GM23338 (cell line): ENCODE measurements around the gene MYH10.

Source experiments
- CREB1 ChIP-seq: fragments of 250-450 bp; sonication (Bioruptor Pico); IDR thresholded peaks from 2 replicates; pipeline ENCODE4 v1.5.0; 2020; ENCODE audit warnings: low read depth, mild to moderate bottlenecking, moderate library complexity
- CTCF ChIP-seq, 2 experiments: fragments of 200-600 bp in 1 of 2; sonication (generic) in 1 of 2; conservative IDR thresholded peaks; 2 replicates each; pipeline versions ENCODE4 v1.5.1 to v1.6.1; 2016 to 2017; ENCODE audit warnings: antibody characterized with exemption in 2 of 2, low read depth in 2 of 2, mild to moderate bottlenecking in 2 of 2, moderate library complexity in 1 of 2
- ETS1 ChIP-seq: IDR thresholded peaks from 2 replicates; pipeline ENCODE4 v1.6.1; 2016; ENCODE audit warnings: antibody characterized with exemption
- EZH2 ChIP-seq: fragments of 200-600 bp; sonication (generic); IDR thresholded peaks from one replicate; pipeline ENCODE4 v1.8.0; 2017; ENCODE audit warnings: antibody characterized with exemption, mild to moderate bottlenecking, low read depth; ENCODE audit not compliant: unreplicated experiment
- EZH2phosphoT487 ChIP-seq: fragments of 200-600 bp; sonication (generic); IDR thresholded peaks from one replicate; pipeline ENCODE4 v1.8.1; 2018; ENCODE audit warnings: antibody characterized with exemption; ENCODE audit not compliant: unreplicated experiment
- JUNB ChIP-seq: IDR thresholded peaks from one replicate; pipeline ENCODE4 v1.6.1; 2016; ENCODE audit warnings: antibody characterized with exemption; ENCODE audit not compliant: unreplicated experiment
- NANOG ChIP-seq: IDR thresholded peaks from 2 replicates; pipeline ENCODE4 v1.6.1; 2016; ENCODE audit warnings: antibody characterized with exemption, borderline replicate concordance
- POLR2AphosphoS5 ChIP-seq: IDR thresholded peaks from 2 replicates; pipeline ENCODE4 v1.6.1; 2016; ENCODE audit warnings: antibody characterized with exemption, low read depth
- REST ChIP-seq: IDR thresholded peaks from one replicate; pipeline ENCODE4 v1.6.1; 2018; ENCODE audit warnings: antibody characterized with exemption; ENCODE audit not compliant: unreplicated experiment
- STAT1 ChIP-seq: IDR thresholded peaks from one replicate; pipeline ENCODE4 v1.6.1; 2016; ENCODE audit warnings: antibody characterized with exemption; ENCODE audit not compliant: unreplicated experiment
- ZNF114 ChIP-seq: fragments of 250-450 bp; sonication (Bioruptor Pico); IDR thresholded peaks from 2 replicates; pipeline ENCODE4 v1.5.0; 2020; ENCODE audit warnings: mild to moderate bottlenecking, moderate library complexity
- ZNF331 ChIP-seq: fragments of 250-450 bp; sonication (Bioruptor Pico); IDR thresholded peaks from 2 replicates; pipeline ENCODE4 v1.5.0; 2020; ENCODE audit warnings: low read depth, mild to moderate bottlenecking, moderate library complexity

- TF ChIP-seq CTCF (conservative IDR thresholded peaks at IDR 0.05; ENCODE audit: low read depth in 2 of 2) = no peak
- TF ChIP-seq EZH2 = no peak
- no peak for TF ChIP-seq JUNB
- no peak for TF ChIP-seq POLR2AphosphoS5
- no peak for TF ChIP-seq REST
- no peak for TF ChIP-seq CREB1 (CRISPR knock-in tag)
- TF ChIP-seq ZNF331 (CRISPR knock-in tag) = no peak
- TF ChIP-seq EZH2phosphoT487 = no peak
- no peak for TF ChIP-seq NANOG
- no peak for TF ChIP-seq ZNF114 (CRISPR knock-in tag)
- no peak for TF ChIP-seq STAT1
- TF ChIP-seq ETS1 = no peak
These were observed 124.4 kb downstream of the MYH10 start for GRCh38 chr17:8506145-8506544.
